Stimulated activated CD4-positive, alpha-beta T cell treated with anti-CD3 and anti-CD28 coated beads, Interleukin-4, amount 100 ng/mL, for 4 hours (primary cell): ENCODE data around the gene GPR152.

Experiments used
- DNase-seq, 2 experiments: peaks; one replicate each; pipeline ENCODE4 v3.0.0-alpha.2; 2020

The GPR152 gene

GRCh38 chr11:67423466-67423865 lies 29.1 kb downstream of the GPR152 start:
- no peak for DNase-seq

DNA sequence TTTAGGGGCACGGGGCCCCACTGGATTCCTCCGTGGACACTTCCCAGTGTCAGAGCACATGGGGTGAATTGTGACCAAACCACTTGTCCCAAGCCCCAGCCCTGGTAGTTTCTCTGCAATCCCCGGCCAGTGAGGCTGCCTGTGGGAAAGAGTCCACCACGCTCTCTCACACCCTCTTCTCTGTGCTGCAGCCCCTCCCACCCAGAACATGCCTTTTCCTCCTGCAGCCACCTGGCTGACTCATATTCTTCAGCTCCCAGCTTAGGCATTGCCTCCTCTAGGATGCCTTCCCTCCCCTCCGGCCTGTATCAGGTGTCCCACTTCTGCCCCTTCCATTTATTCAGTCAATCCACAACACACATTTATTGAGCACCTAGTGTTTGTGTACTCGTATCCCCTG lies 29.6 kb downstream of the GPR152 start:
- no peak for DNase-seq

DNA sequence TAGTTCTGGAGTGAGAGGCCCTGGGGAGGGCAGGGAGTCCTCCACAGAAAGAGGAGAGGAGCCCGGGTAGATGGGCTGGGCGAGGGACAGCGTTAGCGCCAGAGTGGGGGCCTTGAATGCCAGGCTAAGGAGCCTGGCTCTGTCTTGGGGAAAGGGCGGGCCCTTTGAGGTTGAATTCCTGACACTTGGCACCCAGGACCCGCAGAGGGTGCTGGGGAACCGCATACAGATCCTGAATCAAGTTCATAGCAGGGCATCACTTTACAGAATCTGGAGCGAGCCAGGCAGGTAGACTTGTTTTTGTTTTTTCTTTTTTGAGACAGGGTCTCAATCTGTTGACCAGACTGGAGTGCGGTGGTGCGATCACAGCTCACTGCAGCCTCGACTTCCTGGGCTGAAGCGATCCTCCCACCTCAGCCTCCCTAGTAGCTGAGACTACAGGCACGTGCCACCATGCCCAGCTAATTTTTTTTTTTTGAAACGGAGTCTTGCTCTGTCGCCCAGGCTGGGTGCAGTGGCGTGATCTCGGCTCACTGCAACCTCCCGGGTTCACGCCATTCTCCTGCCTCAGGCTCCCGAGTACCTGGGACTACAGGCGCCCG lies 31.0 kb downstream of the GPR152 start:
- DNase-seq: no peak

- DNase-seq: peak; percentile 97 to 100
Observed at GRCh38 chr11:67420646-67421429, 31.7 kb downstream of the GPR152 start.

DNA sequence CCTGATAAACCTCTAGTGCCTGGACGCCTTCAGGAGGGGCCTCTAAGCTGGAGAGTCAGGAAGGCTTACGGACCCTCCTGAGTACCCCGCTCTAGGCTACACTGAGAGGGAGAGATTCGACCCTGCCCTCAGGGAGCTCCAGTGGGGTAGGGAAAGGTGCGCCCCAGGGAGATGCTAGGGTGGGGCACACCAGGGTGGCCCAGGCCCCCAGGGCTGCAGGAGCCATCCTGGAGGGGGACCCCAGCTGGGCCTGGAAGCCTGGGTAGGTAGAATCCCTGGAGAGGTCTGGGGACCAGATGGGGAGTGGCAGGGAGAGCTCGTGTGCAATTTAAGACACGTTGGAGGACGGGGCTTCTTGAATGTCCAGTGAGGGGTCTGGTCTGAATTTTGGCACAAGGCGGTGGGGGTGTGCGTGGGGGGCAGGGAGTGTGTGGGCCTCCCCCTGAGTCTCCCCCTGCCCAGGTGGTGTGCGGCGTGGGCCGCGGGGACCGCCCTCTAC lies 32.3 kb downstream of the GPR152 start:
- no peak for DNase-seq

- DNase-seq: no peak
Observed at GRCh38 chr11:67419325-67420049, 33.0 kb downstream of the GPR152 start.

GRCh38 chr11:67418476-67419281 lies 33.9 kb downstream of the GPR152 start:
- no peak for DNase-seq

DNA sequence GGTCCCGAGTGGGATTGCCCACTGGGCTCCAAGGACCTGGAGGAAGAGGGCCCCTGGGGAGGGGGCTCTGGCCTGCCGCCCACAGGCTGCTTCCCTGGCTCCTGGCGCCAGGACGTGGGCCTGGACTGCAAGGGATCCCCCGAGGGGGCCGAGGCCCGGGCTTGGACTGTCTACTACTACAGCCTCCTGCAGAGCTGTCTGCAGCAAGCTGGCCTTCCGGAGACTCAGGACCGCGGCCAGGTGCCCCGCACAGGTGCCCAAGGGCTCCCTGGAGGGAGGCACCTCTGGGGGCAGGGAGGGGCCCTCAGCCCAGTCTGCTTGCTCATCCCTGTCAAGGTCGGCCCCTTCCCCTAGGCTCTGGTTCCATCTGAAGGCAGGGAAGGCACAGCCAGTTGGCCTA lies 35.1 kb downstream of the GPR152 start:
- DNase-seq: no peak

DNA sequence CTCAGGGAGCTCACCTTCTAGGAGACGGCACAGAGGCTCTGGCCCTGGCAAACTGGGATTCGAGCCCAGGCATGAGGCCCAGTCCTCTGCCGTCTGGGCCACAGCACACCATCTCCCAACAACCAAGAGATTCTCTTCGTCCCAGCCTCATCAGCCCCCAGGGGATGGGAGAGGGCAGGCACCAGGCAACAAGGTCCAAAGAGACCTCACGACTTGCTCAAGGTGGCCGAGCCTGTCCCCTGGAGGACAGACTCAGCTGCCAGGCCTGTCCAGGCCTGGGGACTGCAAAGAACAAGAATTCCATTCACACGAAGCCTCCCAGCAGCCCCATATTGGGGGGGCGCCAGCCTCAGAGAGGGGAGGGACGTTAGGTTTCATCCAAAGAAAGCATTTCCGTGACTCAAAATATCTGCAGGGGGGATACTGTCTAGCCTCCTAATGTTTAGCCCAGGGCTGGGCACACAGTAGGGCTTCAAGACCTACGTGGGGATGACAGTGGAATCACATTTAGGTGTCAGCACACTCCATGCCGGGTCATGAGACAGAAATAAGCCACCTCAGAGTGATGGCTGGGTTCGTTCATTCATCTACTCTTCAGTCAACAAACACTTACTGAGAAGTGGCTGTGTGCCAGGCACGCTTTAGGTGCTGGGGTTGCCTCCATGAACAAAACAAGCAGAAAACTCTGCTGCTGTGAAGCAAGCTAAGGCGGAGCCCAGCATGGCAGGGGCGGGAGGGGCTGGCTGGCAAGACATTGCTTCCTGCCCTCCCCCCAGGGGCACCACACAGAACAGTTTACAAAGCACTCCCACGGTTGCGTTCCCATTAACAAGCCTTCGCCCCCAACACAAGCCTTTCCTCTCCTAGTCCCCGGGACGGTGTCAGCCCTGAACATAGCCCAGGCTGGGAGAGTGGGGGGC lies 35.9 kb downstream of the GPR152 start:
- DNase-seq: peak in 1 of 2 experiments; percentile 82

GRCh38 chr11:67415501-67416304 lies 36.8 kb downstream of the GPR152 start, which contains the start of gene CARNS1:
Gene CARNS1 (plus strand): TSS chr11:67415678. CDS start chr11:67416200, 522 bp downstream.
- DNase-seq: no peak

DNA sequence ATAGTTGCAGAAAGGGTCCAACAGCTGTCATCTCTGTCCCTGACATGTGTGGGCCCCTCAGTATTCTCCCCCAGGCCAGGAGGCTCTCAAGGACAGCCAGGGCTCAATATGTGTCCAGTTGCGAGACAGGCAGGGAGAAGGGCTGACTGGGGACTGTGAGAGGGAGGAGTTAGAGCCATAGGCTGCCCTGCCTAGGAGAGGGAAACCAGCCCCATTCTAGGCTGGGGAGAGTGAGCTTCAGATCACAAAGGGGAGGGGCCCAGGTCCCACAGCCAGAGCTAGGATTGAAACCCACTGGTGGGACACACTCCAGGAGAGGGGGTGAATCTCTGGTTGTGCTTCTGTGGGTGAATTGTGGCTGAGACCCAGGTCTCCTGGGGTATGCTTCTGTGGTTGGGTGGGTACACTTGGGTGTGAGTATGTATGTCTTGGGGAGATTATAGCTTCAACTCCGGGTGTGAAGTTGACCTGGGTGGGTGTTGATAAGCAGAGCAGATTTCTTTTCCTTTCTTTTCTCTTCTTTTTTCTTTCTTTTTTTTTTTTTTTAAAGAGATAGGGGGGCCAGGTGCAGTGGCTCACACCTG lies 39.2 kb downstream of the GPR152 start:
- DNase-seq: no peak

GRCh38 chr11:67412495-67413179 lies 39.9 kb downstream of the GPR152 start:
- DNase-seq: no peak

GRCh38 chr11:67411785-67412152 lies 40.8 kb downstream of the GPR152 start:
- no peak for DNase-seq

DNA sequence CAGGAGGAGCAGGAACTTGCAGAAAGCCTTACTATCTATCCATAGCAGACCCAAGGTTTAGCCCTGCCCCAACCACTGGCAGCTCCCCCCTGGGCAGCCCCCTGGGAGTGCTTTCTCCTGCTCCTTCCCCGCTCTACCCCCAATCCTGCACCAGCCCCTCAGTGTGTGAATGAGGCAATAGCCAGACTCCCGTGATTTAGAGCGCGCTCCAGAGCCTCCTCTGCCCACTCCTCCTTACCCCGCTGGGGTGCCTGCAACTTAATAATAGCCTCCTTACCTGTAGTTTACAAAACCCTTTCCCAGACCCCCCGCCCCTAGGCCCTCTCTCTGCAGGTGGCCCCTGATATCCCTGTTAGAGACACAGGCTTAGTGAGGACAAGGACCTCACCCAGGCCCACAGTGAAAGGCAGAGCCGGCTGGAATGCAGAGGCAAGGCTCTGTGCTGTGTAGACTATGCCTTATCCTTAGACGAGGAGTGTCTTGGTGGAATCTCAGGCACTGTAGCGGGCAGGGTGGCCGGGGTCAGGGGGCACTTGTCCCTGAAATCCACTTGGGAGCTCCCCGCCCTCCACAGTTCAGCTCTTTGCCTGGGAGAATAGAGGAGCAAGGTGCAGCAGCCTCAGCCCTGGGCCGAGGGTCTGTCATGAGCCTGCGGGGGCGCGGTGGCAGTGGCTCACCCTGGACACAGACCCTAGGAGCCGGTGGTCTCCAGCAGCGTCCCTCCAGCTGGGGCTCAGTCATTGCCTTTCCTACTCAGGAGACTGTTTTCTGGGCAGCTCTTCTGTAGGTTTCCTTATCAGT lies 41.3 kb downstream of the GPR152 start:
- DNase-seq: no peak

- DNase-seq: no peak
Observed at GRCh38 chr11:67410369-67410831, 42.1 kb downstream of the GPR152 start.

GRCh38 chr11:67409781-67410368 lies 42.7 kb downstream of the GPR152 start:
- no peak for DNase-seq

DNA sequence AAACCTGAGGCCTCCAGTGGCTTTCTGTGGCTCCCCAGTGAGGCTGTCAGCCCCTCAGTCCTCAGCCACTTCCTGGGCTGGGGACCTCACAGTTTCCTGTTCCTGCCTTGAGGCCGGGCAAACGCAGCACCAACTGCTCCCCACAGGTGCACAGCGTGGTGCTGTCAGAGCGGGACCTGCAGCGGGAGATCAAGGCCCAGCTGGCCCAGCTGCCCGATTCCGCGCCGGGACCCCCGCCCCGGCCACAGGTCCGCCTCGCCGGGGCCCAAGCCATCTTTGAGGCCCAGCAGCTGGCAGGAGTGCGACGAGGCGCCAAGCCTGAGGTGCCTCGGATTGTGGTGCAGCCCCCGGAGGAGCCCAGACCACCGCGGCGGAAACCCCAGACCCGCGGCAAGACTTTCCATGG lies 43.3 kb downstream of the GPR152 start:
- peak in 1 of 2 experiments; percentile 56 for DNase-seq
